ENCODE results near the gene OXSM. TPM values are rescaled to one million over a fixed set of nuclear protein-coding genes. Genes with fewer than 3 reads are reported as not detected.

The OXSM gene
- total RNA-seq (9.5 and 9.9 TPM in 2 replicates), polyA plus RNA-seq (9.6 and 14.9 TPM in 2 replicates), polyA minus RNA-seq (ENCODE audit: low replicate concordance) (not detected in 2 replicates)
- polyA plus RNA-seq (2012) = 7.4 and 8.6 TPM in 2 replicates

DNA sequence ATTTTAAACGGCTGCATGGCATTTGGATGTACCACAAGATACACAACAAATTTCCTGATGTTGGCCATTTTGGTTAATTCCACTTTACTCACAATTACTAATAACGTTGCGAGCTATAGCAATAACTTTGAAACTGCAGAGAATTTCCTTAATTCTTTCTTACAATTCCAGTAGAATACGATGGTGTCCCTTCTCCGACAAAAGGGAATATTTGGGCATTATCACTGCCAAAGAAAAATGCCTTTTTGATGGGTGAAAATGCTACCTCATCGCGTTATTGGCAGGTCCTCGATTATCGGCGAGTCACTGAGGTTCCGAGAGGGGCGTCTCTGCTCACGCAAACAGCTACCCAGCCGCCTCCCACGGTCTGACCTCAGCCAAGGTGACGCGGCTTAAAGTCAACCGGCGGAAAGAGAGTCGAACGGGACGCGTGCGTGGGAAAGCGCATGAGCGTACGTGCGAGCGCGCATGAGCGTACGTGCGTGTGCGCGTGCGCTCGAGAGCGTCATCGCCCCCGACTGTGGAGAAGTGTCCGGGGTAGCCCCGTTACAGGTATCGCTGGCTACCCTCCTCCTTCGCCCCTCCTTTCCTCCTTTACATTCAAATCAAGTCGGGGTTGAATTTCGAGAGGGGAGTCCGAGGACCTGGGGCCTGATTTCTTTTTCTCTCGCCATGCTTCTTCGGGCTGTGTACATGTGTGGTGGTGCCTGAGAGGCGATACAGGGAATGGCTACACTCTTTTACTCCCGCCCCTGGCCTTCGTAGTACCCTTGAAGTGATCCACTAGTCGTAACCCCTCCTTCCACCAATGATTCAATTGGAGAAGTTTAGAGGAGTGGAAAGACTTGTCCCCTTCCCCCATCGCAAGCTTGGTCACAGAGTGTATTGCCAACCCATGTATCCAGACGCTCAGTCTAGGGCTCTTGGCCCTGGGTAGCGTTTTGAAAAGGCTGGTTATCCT, at the start of gene OXSM:
Gene OXSM (plus strand): TSS at position 495 of the 961 bp plus-strand sequence. CDS start 931 bp downstream, outside the sequence.
- Histone ChIP-seq H3K4me2 (ENCODE audit: extremely low read depth, insufficient read depth, low read length) (peak within 1 kb of the TSS; percentile 79), H3K4me1 (ENCODE audit: control insufficient read depth, extremely low read depth, insufficient read depth, low read length) (no peaks in the 10 kb centered on the region), H3K36me3 (ENCODE audit: control insufficient read depth, insufficient read depth, low read length) (no peaks in the 10 kb centered on the region), H3K27me3 (ENCODE audit: control insufficient read depth, insufficient read depth, low read length) (no peaks in the 10 kb centered on the region), H3K9ac (ENCODE audit: insufficient read depth, low read length) (peak within 1 kb of the TSS; percentile 80), H3K9me3 (ENCODE audit: control insufficient read depth, insufficient read depth, low read depth, low read length) (no peaks in the 10 kb centered on the region), H4K20me1 (ENCODE audit: control insufficient read depth, extremely low read depth, insufficient read depth, low read length) (no peaks in the 10 kb centered on the region), H3K27ac (ENCODE audit: insufficient read depth, low read length) (peak within 1 kb of the TSS; percentile 84), H3K79me2 (ENCODE audit: control insufficient read depth, insufficient read depth, low read length) (no peaks in the 10 kb centered on the region), H2AFZ (ENCODE audit: low read length) (peak within 1 kb of the TSS; percentile 91), H3K4me3 (replicated peaks in 1 of 4; ENCODE audit: control extremely low read depth in 1 of 4, insufficient read depth in 1 of 4, low read depth in 3 of 4, low read length in 4 of 4) (peak within 1 kb of the TSS; percentile 68 to 94 (median 76))
- DNase-seq (ENCODE audit: low read depth in 2 of 2) = peak; percentile 86 to 94
- TF ChIP-seq, protein P1, sequence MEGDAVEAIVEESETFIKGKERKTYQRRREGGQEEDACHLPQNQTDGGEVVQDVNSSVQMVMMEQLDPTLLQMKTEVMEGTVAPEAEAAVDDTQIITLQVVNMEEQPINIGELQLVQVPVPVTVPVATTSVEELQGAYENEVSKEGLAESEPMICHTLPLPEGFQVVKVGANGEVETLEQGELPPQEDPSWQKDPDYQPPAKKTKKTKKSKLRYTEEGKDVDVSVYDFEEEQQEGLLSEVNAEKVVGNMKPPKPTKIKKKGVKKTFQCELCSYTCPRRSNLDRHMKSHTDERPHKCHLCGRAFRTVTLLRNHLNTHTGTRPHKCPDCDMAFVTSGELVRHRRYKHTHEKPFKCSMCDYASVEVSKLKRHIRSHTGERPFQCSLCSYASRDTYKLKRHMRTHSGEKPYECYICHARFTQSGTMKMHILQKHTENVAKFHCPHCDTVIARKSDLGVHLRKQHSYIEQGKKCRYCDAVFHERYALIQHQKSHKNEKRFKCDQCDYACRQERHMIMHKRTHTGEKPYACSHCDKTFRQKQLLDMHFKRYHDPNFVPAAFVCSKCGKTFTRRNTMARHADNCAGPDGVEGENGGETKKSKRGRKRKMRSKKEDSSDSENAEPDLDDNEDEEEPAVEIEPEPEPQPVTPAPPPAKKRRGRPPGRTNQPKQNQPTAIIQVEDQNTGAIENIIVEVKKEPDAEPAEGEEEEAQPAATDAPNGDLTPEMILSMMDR (conservative IDR thresholded peaks at IDR 0.05 in 1 of 2, IDR thresholded peaks at IDR 0.05 in 1 of 2; ENCODE audit: low read depth in 1 of 2, low read length in 2 of 2) = no peak
- TF ChIP-seq EZH2 (IDR thresholded peaks at IDR 0.05; ENCODE audit: low read length, missing control alignments) = no peak

DNA sequence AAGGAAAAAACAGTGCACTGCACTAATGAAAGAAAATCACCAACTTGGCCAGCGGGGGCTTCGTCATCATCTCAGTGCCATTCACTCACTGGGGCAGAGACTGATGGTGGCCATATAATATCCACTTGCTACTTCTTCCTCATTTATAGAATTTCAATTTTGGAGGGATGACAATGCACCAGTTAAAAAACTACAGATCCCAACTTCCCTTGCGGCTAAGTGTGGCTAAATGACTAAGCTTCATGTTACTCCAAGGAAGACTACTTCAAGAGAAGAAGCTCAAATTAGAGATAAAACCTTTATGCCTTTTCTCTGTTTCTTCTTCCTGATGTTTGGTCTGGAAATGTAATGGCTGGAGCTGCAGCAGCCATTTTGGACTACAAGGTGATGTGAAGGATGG, 45.4 kb upstream of the OXSM start:
- no peaks in the 10 kb centered on the region for H3K79me2 ChIP-seq (ENCODE audit: control insufficient read depth, insufficient read depth, low read length)
- TF ChIP-seq, protein P1 (conservative IDR thresholded peaks at IDR 0.05 in 1 of 2, IDR thresholded peaks at IDR 0.05 in 1 of 2; ENCODE audit: low read depth in 1 of 2, low read length in 2 of 2) = no peak
- no peak for TF ChIP-seq EZH2 (IDR thresholded peaks at IDR 0.05; ENCODE audit: low read length, missing control alignments)
- H3K36me3 ChIP-seq (ENCODE audit: control insufficient read depth, insufficient read depth, low read length) = no peaks in the 10 kb centered on the region
- no peak overlapping the region for H3K4me2 ChIP-seq (ENCODE audit: extremely low read depth, insufficient read depth, low read length)
- no peaks in the 10 kb centered on the region for H3K4me1 ChIP-seq (ENCODE audit: control insufficient read depth, extremely low read depth, insufficient read depth, low read length)
- H3K4me3 ChIP-seq (replicated peaks in 1 of 4; ENCODE audit: control extremely low read depth in 1 of 4, insufficient read depth in 1 of 4, low read depth in 3 of 4, low read length in 4 of 4) = no peak overlapping the region
- no peaks in the 10 kb centered on the region for H3K9me3 ChIP-seq (ENCODE audit: control insufficient read depth, insufficient read depth, low read depth, low read length)
- no peak overlapping the region for H3K27ac ChIP-seq (ENCODE audit: insufficient read depth, low read length)
- no peak overlapping the region for H2AFZ ChIP-seq (ENCODE audit: low read length)
- H3K27me3 ChIP-seq (ENCODE audit: control insufficient read depth, insufficient read depth, low read length) = no peaks in the 10 kb centered on the region
- H3K9ac ChIP-seq (ENCODE audit: insufficient read depth, low read length) = no peak overlapping the region
- no peak for DNase-seq (ENCODE audit: low read depth in 2 of 2)
- no peaks in the 10 kb centered on the region for H4K20me1 ChIP-seq (ENCODE audit: control insufficient read depth, extremely low read depth, insufficient read depth, low read length)

DNA sequence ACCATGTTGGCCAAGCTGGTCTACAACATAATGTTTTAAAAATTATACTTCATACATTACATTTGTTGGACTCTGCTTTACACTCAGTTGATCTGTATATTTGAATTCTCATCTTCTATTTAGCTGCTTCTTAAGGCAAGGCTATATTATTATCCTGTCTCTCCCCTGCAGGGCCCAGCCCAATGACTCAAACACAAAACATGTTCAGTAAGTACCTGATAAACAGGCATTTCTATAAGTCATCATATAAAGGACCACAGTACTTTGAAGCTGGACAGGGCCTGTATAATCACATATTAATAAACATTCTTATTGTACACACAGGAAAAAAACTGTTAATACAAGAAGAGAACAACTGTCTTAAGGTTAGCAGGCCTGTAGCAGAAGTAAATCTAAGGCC, 42.9 kb upstream of the OXSM start:
- H3K4me1 ChIP-seq (ENCODE audit: control insufficient read depth, extremely low read depth, insufficient read depth, low read length) = no peaks in the 10 kb centered on the region
- TF ChIP-seq, protein P1 (conservative IDR thresholded peaks at IDR 0.05 in 1 of 2, IDR thresholded peaks at IDR 0.05 in 1 of 2; ENCODE audit: low read depth in 1 of 2, low read length in 2 of 2) = no peak
- H2AFZ ChIP-seq (ENCODE audit: low read length) = no peak overlapping the region
- no peak overlapping the region for H3K4me3 ChIP-seq (replicated peaks in 1 of 4; ENCODE audit: control extremely low read depth in 1 of 4, insufficient read depth in 1 of 4, low read depth in 3 of 4, low read length in 4 of 4)
- H3K9me3 ChIP-seq (ENCODE audit: control insufficient read depth, insufficient read depth, low read depth, low read length) = no peaks in the 10 kb centered on the region
- DNase-seq (ENCODE audit: low read depth in 2 of 2) = peak in 1 of 2 donors; percentile 26
- no peak overlapping the region for H3K27ac ChIP-seq (ENCODE audit: insufficient read depth, low read length)
- no peaks in the 10 kb centered on the region for H3K79me2 ChIP-seq (ENCODE audit: control insufficient read depth, insufficient read depth, low read length)
- H3K9ac ChIP-seq (ENCODE audit: insufficient read depth, low read length) = no peak overlapping the region
- H3K4me2 ChIP-seq (ENCODE audit: extremely low read depth, insufficient read depth, low read length) = no peak overlapping the region
- no peaks in the 10 kb centered on the region for H4K20me1 ChIP-seq (ENCODE audit: control insufficient read depth, extremely low read depth, insufficient read depth, low read length)
- peaks cover 4% of the 10 kb centered on the region for H3K36me3 ChIP-seq (ENCODE audit: control insufficient read depth, insufficient read depth, low read length)
- no peaks in the 10 kb centered on the region for H3K27me3 ChIP-seq (ENCODE audit: control insufficient read depth, insufficient read depth, low read length)

All from fibroblast of lung (primary cell).